Endothelial cell of umbilical vein (primary cell): ENCODE data around the gene CCDC197. TPM values are rescaled to one million over a fixed set of nuclear protein-coding genes. Genes with fewer than 3 reads are reported as not detected.

Experiments used
- BruUV-seq: library from RNA; stranded (reverse); fragments of 400-500 nt; replicated peaks from 2 replicates; lab custom pipeline; 2021; lab: Mats Ljungman, UMichigan
- CTCF ChIA-PET: fragments of 300-600, 350-600 bp; sonication (Branson Sonifier 250); formaldehyde crosslinking; loops from one replicate; lab custom pipeline; 2021; ENCODE audit warnings: antibody characterized with exemption, inconsistent platforms; lab: Charles Lee
- POLR2A ChIA-PET: fragments of 300-600, 350-600 bp; sonication (Branson Sonifier 250); formaldehyde crosslinking; loops from one replicate; lab custom pipeline; 2021; ENCODE audit warnings: antibody characterized with exemption, inconsistent platforms; lab: Charles Lee
- DNase-seq: peaks from one replicate; pipeline ENCODE4 v3.0.0-alpha.2; 2011; ENCODE audit warnings: low read depth, low spot score
- FAIRE-seq: peaks from 2 replicates; lab custom pipeline; 2011; peaks lifted over from hg19 to GRCh38; lab: Jason Lieb, UNC
- H2AFZ ChIP-seq: 2 replicates; pipeline ENCODE4 v1.6.0; 2012; ENCODE audit warnings: low read depth, low read length, control low read depth, inconsistent platforms
- H3K27ac ChIP-seq: 2 replicates; pipeline ENCODE4 v1.5.1; 2011; ENCODE audit warnings: low read depth, mild to moderate bottlenecking, control low read depth, low read length, moderate library complexity; ENCODE audit not compliant: insufficient read depth
- H3K27me3 ChIP-seq, 2 experiments: 2 replicates each; pipeline versions ENCODE4 v1.6.0 to v1.6.1; 2011; ENCODE audit warnings: low read length in 2 of 2, mixed read lengths in 1 of 2; ENCODE audit not compliant: control insufficient read depth in 2 of 2, insufficient read depth in 2 of 2
- H3K36me3 ChIP-seq, 2 experiments: 2 replicates in 1 of 2; 3 replicates in 1 of 2; pipeline ENCODE4 v1.5.1; 2011; ENCODE audit warnings: low read length in 2 of 2, mild to moderate bottlenecking in 1 of 2, moderate library complexity in 1 of 2; ENCODE audit not compliant: control insufficient read depth in 2 of 2, insufficient read depth in 2 of 2; ENCODE audit errors: extremely low read depth in 1 of 2
- H3K4me1 ChIP-seq: 3 replicates; pipeline ENCODE4 v1.5.1; 2011; ENCODE audit warnings: mild to moderate bottlenecking, low read length; ENCODE audit not compliant: control insufficient read depth, insufficient read depth; ENCODE audit errors: extremely low read depth
- H3K4me2 ChIP-seq: 2 replicates; pipeline ENCODE4 v1.6.1; 2011; ENCODE audit warnings: low read length, control low read depth, mixed read lengths; ENCODE audit not compliant: insufficient read depth
- H3K4me3 ChIP-seq, 3 experiments: fragments of 200-600 bp in 1 of 3; sonication (generic), shearing (Covaris generic) in 1 of 3; replicated peaks in 1 of 3; 2 replicates each; pipeline ENCODE4 v1.5.1; 2011 to 2016; ENCODE audit warnings: control low read depth in 3 of 3, low read length in 3 of 3, mild to moderate bottlenecking in 2 of 3, inconsistent platforms in 1 of 3, low read depth in 1 of 3, moderate library complexity in 1 of 3; ENCODE audit not compliant: insufficient read depth in 1 of 3
- H3K79me2 ChIP-seq: 2 replicates; pipeline ENCODE4 v1.6.0; 2012; ENCODE audit warnings: low read length, inconsistent platforms; ENCODE audit not compliant: control insufficient read depth, insufficient read depth
- H3K9ac ChIP-seq: replicated peaks from 2 replicates; pipeline ENCODE3; 2011; ENCODE audit warnings: low read length, control low read depth; ENCODE audit not compliant: insufficient read depth; ENCODE audit errors: extremely low read depth
- H3K9me1 ChIP-seq: replicated peaks from 3 replicates; pipeline ENCODE4 v1.6.0; 2011; ENCODE audit warnings: mild to moderate bottlenecking, low read length; ENCODE audit not compliant: control insufficient read depth, insufficient read depth; ENCODE audit errors: extremely low read depth
- H3K9me3 ChIP-seq: replicated peaks from 2 replicates; pipeline ENCODE4 v1.5.1; 2012; ENCODE audit warnings: low read length, inconsistent platforms; ENCODE audit not compliant: control insufficient read depth, insufficient read depth
- H4K20me1 ChIP-seq: replicated peaks from 2 replicates; pipeline ENCODE3; 2011; ENCODE audit warnings: mild to moderate bottlenecking, low read length; ENCODE audit not compliant: control insufficient read depth, insufficient read depth; ENCODE audit errors: extremely low read depth
- CTCF ChIP-seq, 2 donors: IDR thresholded peaks; 1 replicate in 1 of 2; 2 replicates in 1 of 2; pipeline ENCODE4 v1.5.1; 2011; ENCODE audit warnings: low read length in 2 of 2, mild to moderate bottlenecking in 2 of 2, moderate library complexity in 2 of 2, control low read depth in 1 of 2, inconsistent platforms in 1 of 2, low read depth in 1 of 2; ENCODE audit not compliant: insufficient read depth in 1 of 2; ENCODE audit errors: extremely low read depth in 1 of 2
- EZH2 ChIP-seq: IDR thresholded peaks from 2 replicates; pipeline ENCODE4 v1.6.1; 2012; ENCODE audit warnings: borderline replicate concordance, low read depth, mild to moderate bottlenecking, moderate library complexity, low read length, inconsistent platforms; ENCODE audit not compliant: severe bottlenecking
- FOS ChIP-seq: IDR thresholded peaks from 2 replicates; pipeline ENCODE4 v1.6.1; 2011; ENCODE audit warnings: mild to moderate bottlenecking, low read length, moderate library complexity, borderline replicate concordance; ENCODE audit not compliant: insufficient read depth
- GATA2 ChIP-seq: IDR thresholded peaks from 2 replicates; pipeline ENCODE4 v1.7.0; 2011; ENCODE audit warnings: low read depth, mild to moderate bottlenecking, moderate library complexity, mixed read lengths, low read length; ENCODE audit not compliant: insufficient read length, insufficient read depth
- JUN ChIP-seq: IDR thresholded peaks from 2 replicates; pipeline ENCODE4 v1.6.1; 2011; ENCODE audit warnings: borderline replicate concordance, low read depth; ENCODE audit not compliant: insufficient read length, insufficient read depth
- MAX ChIP-seq: IDR thresholded peaks from 2 replicates; pipeline ENCODE4 v1.6.1; 2011; ENCODE audit not compliant: insufficient read depth, insufficient read length
- MYC ChIP-seq: IDR thresholded peaks from one replicate; pipeline ENCODE4 v1.6.1; 2011; ENCODE audit warnings: mild to moderate bottlenecking, low read depth, low read length
- POLR2A ChIP-seq: IDR thresholded peaks from 2 replicates; pipeline ENCODE4 v1.6.1; 2012; ENCODE audit warnings: low read depth, mild to moderate bottlenecking, control low read depth, low read length
- POLR2AphosphoS5 ChIP-seq: IDR thresholded peaks from 2 replicates; pipeline ENCODE4 v1.6.1; 2012; ENCODE audit warnings: low read depth, mild to moderate bottlenecking, control low read depth, low read length, moderate library complexity; ENCODE audit not compliant: insufficient read depth
- dilution Hi-C: fragments of 300-500 bp; cut with MboI; formaldehyde crosslinking; loops from one replicate; pipeline ENCODE4 v1.15.0; 2019; ENCODE audit warnings: low sequenced_read_pairs; ENCODE audit not compliant: extremely low pct_ligation_motif_present
- intact Hi-C: fragments of 100-400 bp; cut with micrococcal nuclease; formaldehyde crosslinking; loops from one replicate; pipeline ENCODE4 v1.10.0; 2022
- polyA plus RNA-seq, 4 experiments: library from polyadenylated mRNA; depleted of rRNA in 3 of 4; stranded (reverse) in 3 of 4; unstranded in 1 of 4; fragments of >200 nt; gene quantifications; 2 replicates each; pipeline versions ENCODE4 v1.2.1 to v1.2.3, GENCODE V29; 2011 to 2012; ENCODE audit warnings: missing spikeins in 1 of 4
- total RNA-seq: library from RNA; stranded (reverse); gene quantifications from 2 replicates; pipeline ENCODE4 v1.2.3, GENCODE V29; 2021

Gene CCDC197
- total and polyA plus RNA-seq, 2 donors (not counting 3 experiments of a cell fraction or from before 2014, with no cell fraction given), result not detected

GRCh38 chr14:94056579-94057308 is 59.6 kb downstream of the CCDC197 start:
- POLR2A ChIA-PET, result no interaction called here
- Histone ChIP-seq H2AFZ (no peak overlapping the region), H3K36me3 (peaks cover 25 to 36% of the 10 kb centered on the region in 2 experiments), H3K27ac (no peak overlapping the region), H4K20me1 (no peaks in the 10 kb centered on the region), H3K4me1 (no peaks in the 10 kb centered on the region), H3K4me2 (no peak overlapping the region), H3K9ac (no peak overlapping the region), H3K27me3 (no peaks in the 10 kb centered on the region), H3K9me3 (no peaks in the 10 kb centered on the region), H3K4me3 (no peak overlapping the region), H3K79me2 (peaks cover 9% of the 10 kb centered on the region), H3K9me1 (no peaks in the 10 kb centered on the region)
- CTCF ChIA-PET, result interaction anchor here (0.9 to 2.2 kb wide), 4 partner anchors 10 to 117 kb away, joined by 3 to 13 read pairs (median 6); no protein-coding TSS in a partner anchor
- no peak for DNase-seq
- intact Hi-C loops (no loop called here), dilution Hi-C loops (no loop called here)
- no peak for FAIRE-seq
- TSS peak; percentile 5 for BruUV-seq
- no peak for TF ChIP-seq FOS
- no peak for TF ChIP-seq EZH2
- TF ChIP-seq POLR2A, result no peak
- TF ChIP-seq MYC, result no peak
- no peak for TF ChIP-seq JUN
- no peak for TF ChIP-seq POLR2AphosphoS5
- TF ChIP-seq MAX, result no peak
- TF ChIP-seq GATA2, result no peak
- no peak for TF ChIP-seq CTCF (IDR thresholded peaks at IDR 0.05; ENCODE audit: extremely low read depth in 1 of 2, insufficient read depth in 1 of 2, low read depth in 1 of 2, low read length in 2 of 2)
